T-helper 1 cell (primary cell): ENCODE data around the gene KCNK16.

ENCODE experiments used
- DNase-seq, 5 donors: peaks; one replicate each; pipeline ENCODE4 v3.0.0-alpha.2; 2012 to 2020

KCNK16 gene

GRCh38 chr6:39273406-39273821 lies 49.1 kb downstream of the KCNK16 start:
- DNase-seq: no peak

DNA sequence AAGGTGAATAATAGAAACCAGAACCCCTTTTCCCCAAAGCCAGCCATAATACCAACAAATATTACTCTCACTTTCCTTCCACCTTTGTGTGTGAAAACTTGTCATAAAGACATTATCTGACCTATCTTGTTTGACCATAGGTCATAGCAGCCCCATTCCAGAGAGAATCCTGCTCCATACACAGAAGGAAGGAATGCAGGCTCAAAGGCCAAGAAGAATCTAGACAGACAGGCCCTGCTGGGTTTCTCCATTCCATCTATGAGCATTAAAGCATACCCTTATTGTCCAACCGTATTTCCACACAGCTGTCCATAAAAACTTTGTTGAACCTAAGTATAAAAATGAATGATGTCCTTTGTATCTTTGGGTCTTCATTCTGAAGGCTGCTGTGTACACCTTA lies 52.5 kb downstream of the KCNK16 start:
- no peak for DNase-seq

- no peak for DNase-seq
These were observed 53.8 kb downstream of the KCNK16 start for GRCh38 chr6:39268721-39269120.

- no peak for DNase-seq
These were observed 54.3 kb downstream of the KCNK16 start for GRCh38 chr6:39268171-39268570.

DNA sequence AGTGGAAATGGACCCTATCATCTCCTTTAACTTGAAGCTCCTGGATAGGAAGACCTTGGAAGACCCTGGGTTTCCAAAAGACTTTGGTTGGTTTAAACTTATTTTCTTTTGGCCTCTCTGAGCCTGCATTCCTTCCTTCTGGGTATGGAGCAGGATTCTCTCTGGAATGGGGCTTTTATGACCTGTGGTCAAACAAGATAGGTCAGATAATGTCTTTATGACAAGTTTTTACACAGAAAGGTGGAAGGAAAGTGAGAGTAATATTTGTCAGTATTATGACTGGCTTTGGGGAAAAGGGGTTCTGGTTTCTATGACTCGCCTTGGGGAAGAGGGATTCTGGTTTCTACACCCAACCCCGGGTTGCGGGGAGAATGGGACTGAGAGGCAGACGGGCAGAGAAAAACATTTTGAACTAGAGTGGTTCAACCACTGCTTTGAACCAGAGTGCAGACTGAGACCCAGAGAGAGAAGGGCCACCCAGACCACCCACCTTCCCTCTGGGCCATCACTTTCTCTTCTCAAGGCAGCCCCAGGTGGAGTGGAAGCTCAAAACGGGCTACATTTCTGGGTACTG lies 55.6 kb downstream of the KCNK16 start:
- no peak for DNase-seq

DNA sequence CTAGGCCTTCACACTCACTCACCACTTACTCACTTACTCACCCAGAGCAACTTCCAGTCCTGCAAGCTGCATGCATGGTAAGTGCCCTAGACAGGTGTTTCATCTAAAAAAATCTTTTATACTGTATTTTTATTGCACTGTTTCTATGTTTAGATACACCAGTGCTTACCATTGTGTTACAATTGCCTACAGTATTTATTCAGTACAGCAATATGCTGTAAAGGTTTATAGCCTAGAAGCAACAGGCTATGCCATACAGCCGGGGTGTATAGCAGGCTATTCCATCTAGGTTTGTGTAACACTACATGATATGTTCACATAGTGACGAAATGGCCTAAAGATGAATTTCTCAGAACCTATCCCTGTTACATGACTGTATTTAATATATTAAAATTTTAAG lies 56.1 kb downstream of the KCNK16 start:
- no peak for DNase-seq
